GM19043 (cell line): ENCODE measurements around the gene FCER1G.

Experiments
- ATAC-seq: cut with Tn5 transposase; IDR thresholded peaks from one replicate; pipeline ENCODE4 v1.9.1; 2021; ENCODE audit warnings: low read depth; ENCODE audit not compliant: unreplicated experiment

FCER1G gene

GRCh38 chr1:161187311-161187710 is 27.8 kb upstream of the FCER1G start:
- ATAC-seq, result no peak

DNA sequence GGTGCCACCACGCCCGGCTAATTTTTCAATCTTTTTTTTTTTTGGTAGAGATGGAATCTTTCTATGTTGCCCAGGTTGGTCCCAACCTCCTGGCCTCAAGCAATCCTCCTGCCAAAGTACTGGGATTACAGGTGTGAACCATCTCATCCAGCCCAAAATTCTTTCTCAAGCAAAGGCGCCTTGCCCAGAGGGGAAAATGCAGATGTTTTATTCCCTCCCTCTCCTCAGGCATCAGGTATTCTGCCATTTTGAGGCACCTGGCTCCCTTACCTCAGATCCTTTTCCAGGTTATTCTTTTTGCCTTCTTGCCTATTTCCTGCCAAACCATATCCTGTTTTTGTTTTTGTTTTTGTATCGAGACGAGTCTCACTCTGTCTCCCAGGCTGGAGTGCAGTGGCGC is 26.7 kb upstream of the FCER1G start:
- no peak for ATAC-seq

GRCh38 chr1:161189036-161189435 is 26.1 kb upstream of the FCER1G start:
- no peak for ATAC-seq

DNA sequence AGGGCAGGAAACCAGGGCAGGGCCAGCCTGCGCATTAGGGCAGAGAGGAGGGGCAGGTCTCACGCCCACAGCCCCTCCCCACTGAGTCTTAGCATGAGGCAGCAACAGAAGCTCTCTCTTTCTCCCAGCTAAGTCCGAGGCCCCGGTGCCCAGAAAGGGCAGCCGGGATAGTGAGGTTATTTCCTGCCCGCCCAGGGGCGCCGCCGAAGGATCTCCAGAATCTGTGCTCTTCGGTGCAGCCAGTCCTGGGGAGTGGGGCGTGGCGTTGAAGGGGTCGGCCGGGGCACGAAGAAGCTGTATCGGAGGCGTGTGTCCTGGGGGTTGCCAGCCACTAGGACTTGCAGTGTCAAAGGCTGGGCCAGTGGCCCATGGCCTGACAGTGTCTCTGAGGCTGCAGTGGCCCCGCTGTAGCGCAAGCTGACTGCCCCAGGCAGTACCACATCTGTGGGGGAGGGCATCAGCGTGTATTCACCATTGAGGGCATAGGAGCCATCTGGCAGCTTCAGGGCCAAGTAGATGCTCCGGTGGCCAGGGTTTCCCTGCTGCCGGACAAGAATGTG is 24.1 kb upstream of the FCER1G start:
- no peak for ATAC-seq

DNA sequence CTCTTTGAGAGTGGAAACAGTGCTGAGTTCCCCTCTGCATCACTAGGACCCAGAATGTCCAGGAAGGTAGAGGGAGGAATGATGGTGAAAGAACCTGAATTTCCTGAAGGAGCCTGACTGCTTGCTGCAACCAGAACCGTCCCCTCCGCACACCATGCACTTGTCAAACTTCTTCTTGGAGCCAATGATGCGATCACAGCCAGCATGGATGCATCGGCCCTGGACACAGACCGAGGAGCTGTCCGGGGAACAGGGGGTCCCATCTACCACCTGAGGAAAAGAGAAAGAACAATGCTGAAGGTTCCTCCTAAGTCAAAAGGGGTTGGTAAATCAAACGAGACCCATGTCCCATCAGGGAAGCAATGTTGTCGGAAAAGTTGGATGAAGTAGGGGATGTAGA is 23.1 kb upstream of the FCER1G start:
- ATAC-seq, result no peak

- peak; percentile 78 for ATAC-seq
These were observed 22.3 kb upstream of the FCER1G start for GRCh38 chr1:161192476-161193465.

DNA sequence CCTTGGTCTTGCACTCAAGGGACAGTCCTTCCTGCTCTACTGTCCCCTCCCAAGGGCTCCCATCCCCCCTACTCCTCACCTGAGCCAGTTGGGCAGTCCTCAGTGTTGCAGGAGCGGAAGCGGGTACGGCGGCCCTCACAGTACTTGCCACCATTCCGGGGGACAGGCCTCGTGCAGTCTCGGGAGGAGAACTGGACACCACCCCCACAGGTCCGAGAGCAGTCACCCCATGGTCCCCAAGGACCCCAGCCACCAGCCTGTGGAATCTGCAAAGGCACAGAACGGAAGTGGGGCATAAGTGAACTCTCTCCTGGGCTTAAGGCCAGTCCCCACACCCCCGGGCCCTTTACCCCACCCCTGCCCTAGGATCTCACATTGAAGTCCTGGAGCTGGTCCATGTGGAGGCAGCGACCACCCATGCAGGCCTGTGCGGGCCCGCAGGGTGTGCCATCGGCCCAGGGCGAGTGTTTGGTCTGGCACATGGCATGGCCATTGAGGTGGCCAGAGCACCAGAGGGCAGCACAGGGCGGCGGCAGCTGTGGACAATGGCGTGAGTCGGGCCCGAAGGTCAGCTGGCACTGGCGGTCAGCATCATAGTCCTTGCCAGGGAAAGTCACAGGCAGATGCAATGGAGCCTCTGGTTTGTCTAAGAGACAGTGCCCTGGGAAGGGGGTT is 21.4 kb upstream of the FCER1G start:
- ATAC-seq, result no peak

DNA sequence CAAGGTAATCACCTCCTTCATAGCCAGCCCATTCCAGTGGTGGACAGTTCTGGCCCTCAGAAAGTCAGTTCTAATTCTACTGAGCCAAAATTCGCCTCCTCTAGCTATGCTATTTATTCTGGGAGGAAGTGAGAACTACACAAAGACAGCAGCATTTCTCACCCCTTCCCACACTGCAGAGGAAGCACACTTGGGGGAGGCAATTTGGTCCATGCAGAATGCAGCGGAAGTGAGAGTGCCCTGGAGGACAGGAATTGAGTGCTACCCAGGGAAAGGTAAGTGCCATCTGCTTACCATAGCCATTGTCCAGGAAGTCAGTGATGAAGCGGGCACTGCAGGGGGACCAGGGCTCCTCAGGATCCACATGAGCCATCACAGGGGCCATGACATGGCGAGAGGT is 19.9 kb upstream of the FCER1G start:
- no peak for ATAC-seq

DNA sequence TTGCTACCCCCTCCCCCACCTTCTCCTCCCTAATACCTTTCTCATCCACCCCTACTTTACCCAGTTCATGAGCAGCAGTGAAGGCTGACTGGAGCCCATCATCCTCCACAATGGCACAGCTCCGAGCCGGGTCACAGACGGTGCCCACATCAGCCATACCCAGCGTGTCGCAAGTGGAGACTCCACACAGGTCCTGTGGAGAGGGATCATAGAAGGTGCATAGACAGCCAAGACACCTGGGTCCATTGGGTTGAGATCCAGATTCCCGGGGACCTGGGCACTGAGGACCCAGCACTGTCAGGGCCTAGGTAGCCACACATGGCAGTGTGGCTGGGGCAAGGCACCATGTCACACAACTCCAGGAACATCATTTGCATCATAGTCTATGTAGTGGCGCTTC is 19.0 kb upstream of the FCER1G start:
- no peak for ATAC-seq

DNA sequence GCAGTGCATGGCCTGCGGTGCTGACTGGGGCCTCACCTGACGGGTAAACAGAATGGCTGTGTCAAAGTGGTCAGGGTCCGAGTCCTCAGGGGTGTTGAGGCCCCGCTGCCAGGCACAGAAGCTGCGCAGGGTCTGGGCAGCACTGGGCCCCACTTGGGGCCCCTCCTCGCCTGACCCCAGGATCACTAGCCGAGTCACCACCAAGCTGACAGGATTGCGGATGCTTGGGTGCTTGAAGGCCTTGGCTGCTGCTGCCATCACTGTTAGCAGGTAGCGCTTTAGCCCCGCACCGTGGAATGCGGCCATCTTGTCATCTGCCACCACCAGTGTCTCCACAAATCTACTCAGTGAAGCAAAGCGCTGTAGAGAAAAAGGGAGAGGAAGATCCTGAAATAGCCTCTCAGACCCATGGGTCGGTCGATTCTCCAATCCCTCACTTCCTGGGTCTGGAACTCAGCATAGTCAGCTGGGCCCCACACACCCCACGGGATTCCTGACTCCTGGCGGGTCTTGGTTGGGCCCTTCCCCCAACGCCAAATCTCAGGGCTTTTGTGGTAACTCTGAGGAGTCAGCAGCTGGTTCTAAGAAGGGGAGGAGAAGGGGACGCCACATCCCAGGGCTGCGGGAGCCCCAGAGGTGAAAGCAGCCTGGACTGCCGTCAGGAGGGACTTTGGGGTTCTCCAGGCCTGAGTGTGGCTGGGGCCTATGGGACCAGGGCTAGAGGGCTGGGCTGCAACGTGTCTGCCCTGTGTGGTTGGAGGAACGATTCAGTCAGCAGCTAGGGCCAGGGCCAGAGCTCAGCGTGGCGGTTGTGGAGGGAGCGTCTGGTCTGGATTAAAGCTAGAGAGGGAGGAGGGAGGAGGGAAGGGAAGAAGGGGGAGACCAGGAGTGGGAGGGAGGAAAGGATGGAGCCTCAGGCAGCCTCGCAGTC is 18.3 kb upstream of the FCER1G start:
- ATAC-seq, result no peak

- ATAC-seq, result no peak
These were observed 17.4 kb upstream of the FCER1G start for GRCh38 chr1:161197560-161198193.

GRCh38 chr1:161198194-161198896 is 16.8 kb upstream of the FCER1G start:
- no peak for ATAC-seq

DNA sequence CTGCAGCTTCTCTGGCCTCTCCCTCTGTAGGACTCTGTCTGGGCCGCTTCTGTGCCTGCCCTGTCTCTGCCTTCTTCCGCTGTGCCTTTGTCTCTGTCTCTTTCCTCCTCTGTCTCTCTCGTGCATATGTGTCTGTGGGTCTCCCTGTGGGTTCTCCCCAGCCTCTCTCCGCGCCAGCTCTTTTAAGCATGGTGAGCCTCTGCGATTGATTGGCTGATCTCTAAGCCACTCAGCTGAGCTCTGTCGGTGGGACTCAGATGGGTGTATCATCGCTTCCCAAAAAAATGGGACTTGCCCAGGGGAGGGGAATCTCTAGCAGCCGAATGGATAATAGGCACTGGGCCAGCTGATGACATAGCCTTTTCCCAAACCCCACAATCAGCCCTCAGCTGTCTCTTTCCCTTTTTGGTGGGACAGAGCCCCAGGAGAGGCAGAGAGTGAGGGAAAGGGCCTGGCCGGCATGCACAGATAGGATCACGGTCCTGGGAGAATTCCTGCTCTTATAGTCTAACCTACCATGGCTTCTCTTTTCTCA is 16.1 kb upstream of the FCER1G start, which contains the start of gene ADAMTS4:
Gene ADAMTS4, minus strand, starts transcription at position 158 of the 535 bp plus-strand sequence. CDS start 427 bp downstream, outside the sequence.
- ATAC-seq, result no peak

DNA sequence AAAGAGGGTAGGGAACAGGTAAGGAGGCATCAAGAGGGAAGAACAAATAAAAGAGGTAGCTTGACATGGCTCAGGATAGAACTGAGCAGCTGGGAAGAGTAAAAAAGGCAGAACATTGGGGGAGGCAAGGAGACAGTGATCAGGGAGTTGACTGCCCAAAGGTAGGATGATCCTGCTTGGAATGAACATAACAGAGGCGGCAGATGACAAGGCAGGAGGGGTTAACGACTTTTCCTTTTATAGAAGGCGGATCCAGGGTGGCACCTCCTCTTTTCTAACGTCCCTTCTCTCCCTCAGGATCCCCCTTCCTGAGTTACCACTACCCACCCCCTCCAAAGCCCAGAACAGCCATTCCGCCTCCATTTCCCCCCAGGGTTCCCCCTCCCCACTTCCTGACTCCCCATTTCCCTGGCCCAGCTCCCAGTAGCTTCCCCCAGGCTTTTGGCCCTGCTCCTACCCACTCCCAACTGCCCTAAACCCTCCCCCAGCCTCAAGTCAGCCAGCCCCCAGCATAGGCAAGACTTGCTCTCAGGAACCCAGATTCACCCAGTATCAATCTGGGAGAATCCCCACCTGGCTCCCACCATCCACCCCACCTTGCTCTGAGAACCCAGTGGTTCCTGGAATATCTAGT is 15.5 kb upstream of the FCER1G start:
- ATAC-seq, result no peak

- ATAC-seq, result no peak
These were observed 14.6 kb upstream of the FCER1G start for GRCh38 chr1:161200421-161200991.

- no peak for ATAC-seq
These were observed 13.9 kb upstream of the FCER1G start for GRCh38 chr1:161200992-161201835.
